M059J (cell line): ENCODE measurements around the gene CUL1. TPM values are rescaled to one million over a fixed set of nuclear protein-coding genes. Genes with fewer than 3 reads are reported as not detected.

Experiments
- DNase-seq: peaks from one replicate; pipeline ENCODE4 v3.0.0-alpha.2; 2012; ENCODE audit warnings: low read depth
- total RNA-seq: library from RNA; depleted of rRNA; stranded (reverse); fragments of >200 nt; shearing (Covaris generic); gene quantifications from 2 replicates; pipeline ENCODE4 v1.2.3, GENCODE V29; 2014

CUL1 gene
- total RNA-seq, 1 experiment from 2014 or later, result 51.6 TPM

DNA sequence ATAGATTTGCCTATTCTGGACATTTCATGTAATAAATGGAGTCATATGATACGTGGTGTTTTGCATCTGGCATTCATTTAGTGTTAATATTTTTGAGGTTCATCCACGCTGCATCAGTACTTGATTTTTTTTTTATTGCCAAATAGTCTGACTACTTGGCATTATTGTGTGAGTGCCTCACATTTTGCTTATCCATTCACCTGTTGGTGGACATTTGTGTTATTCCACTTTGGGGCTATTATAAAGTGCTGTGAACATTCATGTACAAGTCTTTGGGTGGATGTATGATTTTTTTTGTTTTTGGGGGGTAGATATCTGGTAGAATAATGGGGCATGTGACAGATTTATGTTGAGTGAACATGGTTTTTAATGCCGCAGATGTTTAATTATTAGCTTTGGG lies 19.7 kb downstream of the CUL1 start:
- no peak for DNase-seq

DNA sequence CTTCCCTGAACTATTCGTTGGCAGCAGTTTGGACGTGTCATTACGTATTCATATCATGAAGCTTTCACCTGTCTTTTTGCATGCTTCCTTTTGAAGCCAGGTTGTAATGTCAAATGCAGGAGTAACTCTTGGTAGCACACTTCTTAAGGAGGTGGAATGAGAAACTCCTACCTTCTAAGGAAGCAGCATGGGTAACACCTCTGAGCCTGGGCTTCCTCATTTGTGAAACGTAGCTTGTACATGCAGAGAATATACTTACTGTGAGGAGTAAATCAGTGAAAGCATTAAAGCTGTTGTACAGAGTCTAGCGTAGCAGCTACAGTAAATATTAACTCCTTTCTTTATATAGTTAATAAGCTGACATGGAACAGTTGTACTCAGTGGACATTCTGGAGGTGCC lies 21.1 kb downstream of the CUL1 start:
- no peak for DNase-seq

DNA sequence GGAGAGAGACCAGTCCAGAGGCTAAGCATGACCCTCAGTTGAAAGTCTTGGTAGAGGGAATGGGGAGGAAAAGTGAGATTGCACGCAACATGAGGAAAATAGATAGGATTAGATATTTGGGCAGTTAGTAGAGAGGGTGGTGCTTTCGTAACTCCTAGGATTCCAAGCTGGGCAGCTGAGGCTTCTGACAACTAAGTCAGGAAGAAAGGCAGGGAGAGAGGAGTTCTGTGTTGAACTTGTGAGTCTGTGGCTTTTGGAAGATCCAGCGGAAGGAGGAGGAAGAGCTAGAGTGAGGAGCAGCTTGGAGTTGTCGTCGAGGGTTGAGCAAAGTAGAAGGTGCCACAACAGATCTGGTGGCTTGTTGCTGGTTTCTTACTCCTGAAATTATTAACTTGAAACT lies 21.8 kb downstream of the CUL1 start:
- no peak for DNase-seq

DNA sequence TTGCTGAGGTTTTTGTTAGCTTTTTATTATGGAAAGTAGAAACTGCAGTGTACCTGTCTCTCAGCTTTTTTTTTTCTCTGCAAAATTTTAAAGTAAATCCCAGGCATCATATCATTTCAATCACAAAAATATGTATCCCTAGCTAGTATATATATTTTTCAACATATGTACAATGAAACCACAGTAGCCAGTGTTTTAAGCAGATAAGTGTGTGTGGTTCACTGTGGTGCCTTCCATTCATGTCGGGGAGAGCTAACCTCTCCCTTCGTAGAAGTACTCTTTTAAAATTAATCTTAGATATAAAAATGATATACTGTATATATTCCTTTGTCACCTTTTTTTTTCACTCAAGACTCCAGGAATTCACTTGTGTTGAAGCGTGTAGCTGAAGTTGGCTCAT lies 22.7 kb downstream of the CUL1 start:
- no peak for DNase-seq

DNA sequence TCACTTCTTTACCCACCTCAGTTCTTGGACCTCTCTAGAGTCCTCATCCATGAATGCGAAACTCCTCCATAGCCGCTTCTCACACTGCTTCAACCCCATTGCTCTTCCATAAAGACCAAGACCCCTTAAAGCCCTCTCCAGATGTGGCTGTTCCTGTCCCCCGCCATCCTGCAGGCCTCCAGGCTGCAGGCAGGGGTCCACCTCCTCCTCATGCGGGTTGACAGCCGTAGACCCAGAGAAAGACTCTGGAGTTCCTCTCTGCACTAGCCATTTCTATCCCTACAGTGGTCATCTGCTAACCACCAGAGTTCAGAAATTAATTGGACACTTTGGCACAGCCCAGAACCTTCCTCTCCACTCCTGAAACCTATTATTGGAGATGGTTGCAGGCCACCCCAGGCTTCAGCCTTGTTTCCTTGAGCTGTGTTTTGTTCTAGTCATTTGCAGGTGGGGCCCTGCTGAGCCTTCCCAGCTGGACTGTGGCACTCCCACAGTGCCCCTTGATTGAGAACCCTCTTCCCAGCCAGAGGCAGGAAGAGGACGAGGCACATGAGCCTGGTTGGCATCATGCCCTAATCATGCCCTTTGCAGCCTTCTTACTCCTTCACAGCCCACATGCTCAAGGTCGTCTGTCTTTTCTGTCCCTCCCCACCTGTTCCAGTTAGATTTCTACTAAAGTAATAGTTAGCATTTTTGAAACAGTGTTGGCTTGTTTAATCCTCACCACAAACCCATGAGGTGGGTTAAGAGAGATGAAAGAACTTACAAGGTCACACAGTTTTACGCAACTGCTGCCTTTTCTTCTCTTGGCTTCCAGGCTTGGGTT lies 23.9 kb downstream of the CUL1 start:
- DNase-seq, result no peak

DNA sequence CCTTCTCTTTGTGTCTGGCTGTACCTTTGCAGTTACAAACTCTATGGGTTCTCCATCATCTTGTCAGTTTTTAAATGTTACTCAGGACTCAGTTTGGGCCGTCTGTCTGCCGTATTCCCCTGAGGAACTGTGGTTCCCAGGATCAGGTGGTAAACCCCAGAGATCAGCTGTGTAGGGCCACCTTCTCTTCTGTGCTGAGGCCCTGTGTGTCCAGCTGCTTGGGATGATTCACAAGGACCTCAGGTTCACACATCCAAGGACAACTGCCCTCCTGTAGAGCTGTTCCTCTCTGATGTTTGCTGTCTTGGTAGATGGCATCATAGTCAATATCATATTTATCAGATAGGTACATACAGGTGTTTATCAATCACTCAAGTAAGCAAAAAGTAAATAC lies 24.5 kb downstream of the CUL1 start:
- DNase-seq, result no peak

DNA sequence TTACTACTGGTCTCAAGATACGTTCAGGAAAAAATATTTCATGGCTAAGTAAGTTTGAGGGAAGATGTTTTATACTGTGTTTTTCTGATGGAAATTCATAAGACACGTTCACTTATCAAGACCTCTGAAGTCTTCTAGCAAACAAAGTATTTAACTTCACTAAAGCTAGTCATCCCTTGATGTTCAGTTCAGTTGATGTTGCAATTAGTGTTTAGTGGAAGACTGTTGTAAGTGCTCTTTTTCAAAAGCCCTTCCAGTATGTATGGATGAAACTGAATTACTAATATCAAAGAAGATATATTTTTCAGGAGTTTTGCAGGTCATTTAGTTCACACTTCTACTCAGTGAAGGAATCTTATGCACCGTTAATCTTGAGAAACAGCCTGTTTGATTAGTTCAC lies 25.1 kb downstream of the CUL1 start:
- no peak for DNase-seq

DNA sequence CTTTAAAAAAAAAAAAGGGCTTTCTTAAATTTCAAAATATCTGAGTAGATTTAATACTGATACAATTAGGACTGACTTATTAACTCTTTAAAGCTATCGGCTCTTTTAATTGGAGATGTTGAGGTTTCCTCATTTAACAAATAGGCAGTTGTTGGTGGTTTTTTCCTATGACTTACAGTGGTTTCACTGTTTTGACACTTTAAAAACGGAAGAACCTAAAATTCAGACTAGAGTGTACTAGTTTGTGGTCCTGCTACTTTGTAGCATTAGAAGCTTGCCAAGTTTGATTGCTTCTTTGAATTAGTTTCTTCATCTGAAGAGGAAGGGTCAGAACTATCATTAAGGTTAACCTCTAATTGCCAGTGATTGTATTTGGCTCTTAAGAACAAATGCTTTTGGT lies 27.7 kb downstream of the CUL1 start:
- DNase-seq, result no peak

DNA sequence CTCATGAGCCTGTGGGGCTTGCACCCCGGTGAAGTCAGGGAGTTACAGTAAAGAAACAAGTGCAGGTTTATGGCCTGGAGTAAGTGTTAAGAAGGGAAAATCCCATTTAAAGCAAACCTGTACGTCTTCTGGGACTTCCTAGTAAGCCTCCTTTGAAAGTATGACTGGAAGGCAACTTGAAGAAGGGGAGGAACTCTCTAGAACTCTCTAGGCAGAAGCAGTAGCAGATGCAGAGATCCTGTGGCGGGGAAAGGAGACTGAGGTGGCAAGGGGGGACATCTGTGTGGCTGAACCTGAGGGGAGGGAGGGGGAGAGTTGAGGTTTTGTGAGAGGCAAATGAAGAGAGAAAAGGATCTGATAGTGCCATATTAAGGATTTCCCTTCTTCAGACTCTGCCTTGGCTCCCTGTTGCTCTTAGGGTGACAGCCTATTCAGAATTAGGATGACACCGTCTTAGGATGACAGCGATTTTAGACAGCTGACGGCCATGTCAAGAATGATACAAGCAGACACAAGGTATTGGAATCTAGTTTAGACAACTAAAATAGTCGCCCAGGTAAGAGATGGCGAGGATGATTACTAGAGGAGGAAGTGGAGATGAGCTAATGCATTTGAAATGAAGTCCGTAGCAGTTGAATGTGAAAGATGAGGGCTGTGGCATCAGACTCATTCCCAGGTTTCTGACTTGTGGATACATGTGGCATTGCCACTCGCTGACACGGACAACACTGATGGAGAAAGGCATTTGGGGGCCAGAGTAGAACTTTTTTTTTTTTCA lies 29.0 kb downstream of the CUL1 start:
- DNase-seq, result peak; percentile 24

DNA sequence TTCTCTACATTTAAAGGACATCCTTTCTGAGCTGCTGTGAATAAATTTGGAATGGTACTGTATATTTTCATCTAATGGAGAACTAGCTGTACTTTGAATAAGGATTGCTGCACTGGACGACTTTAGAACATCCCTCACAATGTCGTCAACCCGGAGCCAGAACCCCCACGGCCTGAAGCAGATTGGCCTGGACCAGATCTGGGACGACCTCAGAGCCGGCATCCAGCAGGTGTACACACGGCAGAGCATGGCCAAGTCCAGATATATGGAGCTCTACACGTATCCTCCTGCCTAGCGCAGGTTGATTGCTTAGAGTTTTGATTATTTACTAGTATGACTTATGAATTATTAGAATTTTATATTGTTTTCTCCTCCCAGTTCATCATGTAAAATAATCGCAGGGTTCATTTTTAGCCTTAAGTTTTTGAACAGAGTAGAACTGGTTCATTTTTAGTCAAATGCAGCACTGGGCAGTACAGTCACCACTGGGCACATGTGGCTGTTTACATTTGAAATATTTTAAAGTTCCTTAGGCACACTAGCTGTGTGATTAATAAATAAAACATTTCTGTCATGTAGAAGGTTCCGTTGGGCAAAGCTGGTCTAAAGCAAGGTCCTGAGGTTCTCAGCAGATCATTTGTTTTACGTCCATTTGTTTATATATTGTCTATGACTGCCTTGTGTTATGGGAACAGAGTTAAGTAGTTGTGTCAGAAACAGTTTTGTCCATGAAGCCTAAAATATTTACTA lies 31.5 kb downstream of the CUL1 start:
- DNase-seq, result peak; percentile 81

DNA sequence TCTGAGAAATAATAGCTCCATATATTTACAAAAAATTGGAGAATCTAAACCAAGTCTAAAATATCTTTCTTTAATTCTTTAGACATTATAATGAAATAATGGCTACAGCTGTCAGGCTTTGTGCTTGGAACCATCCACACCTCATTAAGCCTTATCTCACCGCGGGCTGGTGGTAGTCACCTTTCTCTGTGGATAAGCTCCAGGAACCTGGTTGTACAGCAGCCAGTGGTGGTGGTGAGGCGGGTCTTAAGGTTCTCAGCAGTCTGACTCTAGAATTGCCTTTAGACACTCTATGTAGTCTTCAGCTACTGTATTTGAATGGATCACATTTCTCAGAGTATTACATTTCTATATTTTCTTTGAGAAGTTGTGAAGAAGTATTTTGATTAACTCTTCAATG lies 34.2 kb downstream of the CUL1 start:
- DNase-seq, result no peak

DNA sequence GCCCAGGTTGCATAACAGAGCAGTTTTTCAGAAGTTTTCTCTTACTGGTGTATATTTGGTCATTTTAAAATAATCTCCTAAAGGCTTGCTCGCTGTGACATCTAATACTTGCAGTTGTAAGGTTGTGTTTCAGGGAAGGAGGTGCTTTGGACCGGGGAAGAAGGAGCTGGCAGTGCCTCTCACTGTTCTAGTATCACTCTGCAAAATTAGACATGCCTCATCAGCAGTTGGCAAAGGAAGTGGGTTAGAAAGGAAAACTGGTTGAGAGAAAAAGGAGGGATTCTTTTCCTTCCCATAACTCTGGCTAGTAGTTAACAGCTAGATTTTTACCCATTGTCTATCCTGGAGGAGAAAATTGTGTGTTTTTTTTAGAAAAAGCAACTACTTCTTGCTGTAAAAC lies 34.8 kb downstream of the CUL1 start:
- no peak for DNase-seq

DNA sequence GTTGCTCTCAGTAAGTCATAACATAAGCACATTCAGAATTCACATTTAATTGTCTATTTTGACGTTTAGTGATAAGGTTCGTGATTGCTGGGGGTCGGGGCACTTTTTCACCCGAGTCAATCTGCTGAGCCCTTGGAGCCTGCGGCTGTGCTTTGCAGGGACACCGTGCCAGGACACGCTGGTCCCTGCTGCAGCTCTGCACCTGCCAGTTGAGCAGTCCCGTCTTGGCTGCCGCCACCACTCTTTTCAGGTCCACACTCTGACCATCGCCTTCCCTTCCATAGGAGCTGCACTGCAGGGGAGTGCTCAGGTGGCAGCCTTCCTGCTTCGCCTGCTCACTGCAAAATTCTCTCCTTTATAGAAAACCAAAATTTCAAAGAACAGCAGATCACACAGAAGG lies 36.4 kb downstream of the CUL1 start:
- DNase-seq, result no peak

DNA sequence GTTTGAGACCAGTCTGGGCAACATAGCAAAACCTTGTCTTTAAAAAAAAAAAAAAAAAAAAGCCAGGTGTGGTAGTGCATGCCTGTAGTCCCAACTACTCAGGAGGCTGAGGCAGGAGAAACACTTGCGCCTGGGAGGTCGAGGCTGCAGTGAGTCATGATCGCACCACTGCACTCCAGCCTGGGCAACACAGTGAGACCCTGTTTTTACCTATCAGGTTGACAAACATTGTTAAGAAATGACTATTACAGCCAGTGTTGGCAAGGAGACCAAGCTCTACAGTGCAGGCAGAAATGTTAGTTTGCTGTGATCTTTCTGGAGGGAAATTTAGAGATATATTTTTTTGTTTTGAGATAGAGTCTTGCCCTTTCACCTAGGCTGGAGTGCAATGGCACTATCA lies 37.3 kb downstream of the CUL1 start:
- DNase-seq, result no peak

DNA sequence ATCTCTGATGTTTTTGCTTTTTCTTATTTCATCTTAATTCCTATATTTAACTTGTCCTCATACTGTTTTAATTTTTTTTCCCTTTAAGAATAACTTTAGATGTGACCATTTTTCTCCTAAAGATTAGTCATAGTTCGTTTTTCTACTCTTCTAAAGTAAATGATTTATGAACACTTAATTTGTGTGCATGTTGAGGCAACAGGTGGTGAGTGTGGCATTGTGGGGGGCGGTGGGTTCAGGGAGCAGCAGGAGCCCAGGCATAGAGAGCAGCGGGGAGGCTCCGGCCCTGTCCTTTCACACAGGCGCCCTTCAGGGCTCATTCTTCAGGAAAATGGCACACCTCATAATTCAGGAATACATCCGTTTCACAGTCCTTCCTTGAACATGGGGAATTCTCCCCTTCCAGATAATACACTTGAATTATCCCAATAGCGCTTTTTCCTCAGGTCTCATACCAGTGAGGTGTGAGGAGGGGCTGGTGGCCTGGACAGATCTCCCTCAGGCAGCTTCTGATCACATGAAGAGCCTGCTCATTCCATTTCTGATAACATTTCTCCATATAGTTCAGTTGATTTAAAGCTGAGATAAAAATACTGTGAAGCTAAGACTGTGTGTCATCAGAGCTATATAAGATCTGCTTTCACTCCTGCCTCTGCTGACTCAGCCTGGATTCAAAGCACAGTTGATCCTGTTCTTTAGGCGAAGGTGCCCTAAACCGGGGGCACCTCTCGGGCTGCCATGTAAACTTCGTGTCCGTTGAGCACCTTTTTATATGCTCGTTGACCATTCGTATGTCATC lies 40.2 kb downstream of the CUL1 start:
- no peak for DNase-seq

DNA sequence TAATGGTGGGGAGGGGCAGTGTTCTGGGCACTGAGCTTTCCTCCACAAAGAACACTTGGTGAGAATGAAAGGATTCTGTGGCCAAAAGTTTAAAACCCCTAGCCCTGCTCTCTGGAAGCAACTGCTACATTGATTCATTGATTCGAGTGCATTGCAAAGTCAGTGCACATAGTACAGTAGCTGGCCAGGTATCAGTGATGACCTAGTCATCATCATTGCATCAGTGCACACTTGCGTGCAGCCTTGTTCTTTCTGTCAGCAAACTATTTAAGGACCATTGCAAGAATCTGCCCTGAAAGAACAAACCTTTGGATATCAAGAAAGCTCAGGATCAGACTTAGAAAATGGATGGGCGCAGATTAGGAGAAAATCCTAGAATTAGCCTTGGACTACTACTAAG lies 47.4 kb downstream of the CUL1 start:
- no peak for DNase-seq

DNA sequence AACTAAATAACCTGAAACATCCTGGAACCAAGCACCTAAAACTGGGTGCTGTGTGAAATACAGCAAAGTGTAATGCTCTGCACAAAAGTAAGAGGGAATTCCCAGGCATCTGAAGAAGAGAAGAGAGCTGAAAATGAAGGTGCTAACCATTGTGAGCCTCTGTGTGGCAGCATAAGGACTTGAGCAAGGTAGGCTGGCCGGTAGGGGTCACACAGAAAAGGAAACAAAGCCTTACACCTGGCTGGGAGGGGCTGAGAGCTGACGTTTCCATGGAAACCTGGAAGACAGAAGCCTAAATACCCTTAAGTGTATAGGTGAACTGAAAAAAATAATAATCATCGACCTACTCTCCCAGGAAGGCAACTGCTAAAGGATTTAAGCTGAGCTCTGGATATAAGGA lies 48.6 kb downstream of the CUL1 start:
- no peak for DNase-seq

DNA sequence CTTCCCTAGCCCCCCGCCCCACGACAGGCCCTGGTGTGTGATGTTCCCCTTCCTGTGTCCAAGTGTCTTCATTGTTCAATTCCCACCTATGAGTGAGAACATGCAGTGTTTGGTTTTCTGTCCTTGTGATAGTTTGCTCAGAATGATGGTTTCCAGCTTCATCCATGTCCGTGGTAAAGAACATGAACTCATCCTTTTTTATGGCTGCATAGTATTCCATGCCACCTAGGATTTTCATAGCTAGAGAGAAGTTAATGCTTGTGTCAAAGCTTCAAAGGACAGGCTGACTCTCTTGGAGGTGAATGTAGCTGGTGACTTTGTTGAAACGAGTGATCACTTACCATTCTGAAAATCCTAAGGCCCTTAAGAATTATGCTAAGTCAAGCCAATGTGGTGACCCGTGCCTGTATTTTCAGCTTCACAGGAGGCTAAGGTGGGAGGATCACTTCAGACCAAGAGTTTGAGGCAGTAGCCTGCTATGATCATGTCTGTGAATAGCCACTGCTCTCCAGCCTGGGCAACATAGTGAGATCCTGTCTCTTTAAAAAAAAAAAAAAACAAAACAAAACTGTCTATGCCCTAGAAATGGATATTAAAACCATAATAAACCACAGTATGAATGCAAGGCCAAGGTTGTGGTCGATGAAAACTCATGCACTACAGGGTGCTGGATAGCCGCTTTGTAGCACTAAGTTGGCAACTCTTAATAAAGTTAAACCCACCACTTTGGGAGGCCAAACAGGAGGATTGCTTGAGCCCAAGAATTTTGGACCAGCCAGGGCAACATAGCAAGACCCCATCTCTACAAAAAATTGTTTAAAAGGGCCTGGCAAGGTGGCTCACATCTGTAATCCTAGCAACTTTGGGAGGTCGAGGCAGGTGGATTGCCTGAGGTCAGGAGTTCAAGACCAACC lies 52.0 kb downstream of the CUL1 start:
- no peak for DNase-seq

DNA sequence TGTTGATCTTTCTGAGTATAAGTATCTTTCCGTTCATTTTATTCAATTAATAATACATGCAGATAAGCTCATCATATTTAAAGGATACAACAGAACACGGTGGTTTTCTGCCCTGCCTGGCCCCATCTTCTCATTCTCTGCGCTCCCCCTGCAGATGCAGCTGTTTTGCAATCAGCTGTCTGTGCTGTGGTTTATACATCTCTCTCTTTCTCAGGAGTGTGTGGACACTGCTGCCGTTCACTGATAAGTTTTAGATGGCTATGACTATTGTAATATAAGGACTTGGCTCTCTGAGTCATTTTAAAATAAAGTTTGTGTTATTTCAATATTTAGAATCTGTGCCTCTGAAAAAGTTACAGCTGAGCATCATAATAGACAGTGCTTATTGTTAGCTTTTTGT lies 54.5 kb downstream of the CUL1 start:
- DNase-seq, result no peak

DNA sequence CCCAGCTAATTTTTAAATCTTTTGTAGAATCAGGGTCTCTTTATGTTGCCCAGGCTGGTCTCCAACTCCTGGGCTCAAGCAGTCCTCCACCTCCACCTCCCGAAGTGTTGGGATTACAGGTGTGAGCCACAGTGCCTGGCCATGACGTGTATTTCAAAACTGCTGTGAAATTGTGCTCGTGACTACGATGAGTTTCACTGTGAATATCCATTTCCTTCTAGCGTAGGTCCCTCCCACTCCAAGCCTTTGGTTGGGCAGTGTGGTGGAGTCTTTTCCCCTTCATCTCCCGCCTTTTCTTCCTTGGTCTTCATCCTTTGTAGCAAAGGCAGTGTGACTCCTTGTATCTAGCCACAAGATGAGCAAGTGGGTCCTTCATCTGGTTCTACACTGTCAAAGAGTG lies 56.2 kb downstream of the CUL1 start:
- DNase-seq, result no peak
